Measurements from ENCODE around the gene PRSS8.

Gene PRSS8

GRCh38 chr16:31135535-31136286, at the start of gene PRSS8:
TSS of gene PRSS8 (minus strand) at chr16:31135727. CDS start at chr16:31135498, 229 bp downstream.
- peaks cover 16% of the 10 kb centered on the region for H3K4me1 Mint-ChIP-seq

DNA sequence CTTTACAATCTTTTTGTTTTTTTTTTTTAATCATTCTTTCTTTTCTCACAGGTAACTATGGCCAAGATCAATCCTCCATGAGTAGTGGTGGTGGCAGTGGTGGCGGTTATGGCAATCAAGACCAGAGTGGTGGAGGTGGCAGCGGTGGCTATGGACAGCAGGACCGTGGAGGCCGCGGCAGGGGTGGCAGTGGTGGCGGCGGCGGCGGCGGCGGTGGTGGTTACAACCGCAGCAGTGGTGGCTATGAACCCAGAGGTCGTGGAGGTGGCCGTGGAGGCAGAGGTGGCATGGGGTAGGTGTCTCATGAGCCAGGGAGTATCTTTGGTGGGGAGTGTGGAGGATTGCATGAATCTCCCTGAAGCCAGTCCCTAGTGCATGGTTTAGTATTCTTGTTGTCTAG, 49.4 kb upstream of the PRSS8 start:
- peak overlapping the region; percentile 17 to 47 (median 27) for H3K4me3 Mint-ChIP-seq
- H3K9me3 Mint-ChIP-seq: no peaks in the 10 kb centered on the region
- no peak overlapping the region for H3K27ac Mint-ChIP-seq
- H3K27me3 Mint-ChIP-seq (ENCODE audit: low read depth): no peaks in the 10 kb centered on the region
- H3K36me3 Mint-ChIP-seq (ENCODE audit: low read depth): peaks cover 84% of the 10 kb centered on the region
- TF ChIP-seq, protein P1, sequence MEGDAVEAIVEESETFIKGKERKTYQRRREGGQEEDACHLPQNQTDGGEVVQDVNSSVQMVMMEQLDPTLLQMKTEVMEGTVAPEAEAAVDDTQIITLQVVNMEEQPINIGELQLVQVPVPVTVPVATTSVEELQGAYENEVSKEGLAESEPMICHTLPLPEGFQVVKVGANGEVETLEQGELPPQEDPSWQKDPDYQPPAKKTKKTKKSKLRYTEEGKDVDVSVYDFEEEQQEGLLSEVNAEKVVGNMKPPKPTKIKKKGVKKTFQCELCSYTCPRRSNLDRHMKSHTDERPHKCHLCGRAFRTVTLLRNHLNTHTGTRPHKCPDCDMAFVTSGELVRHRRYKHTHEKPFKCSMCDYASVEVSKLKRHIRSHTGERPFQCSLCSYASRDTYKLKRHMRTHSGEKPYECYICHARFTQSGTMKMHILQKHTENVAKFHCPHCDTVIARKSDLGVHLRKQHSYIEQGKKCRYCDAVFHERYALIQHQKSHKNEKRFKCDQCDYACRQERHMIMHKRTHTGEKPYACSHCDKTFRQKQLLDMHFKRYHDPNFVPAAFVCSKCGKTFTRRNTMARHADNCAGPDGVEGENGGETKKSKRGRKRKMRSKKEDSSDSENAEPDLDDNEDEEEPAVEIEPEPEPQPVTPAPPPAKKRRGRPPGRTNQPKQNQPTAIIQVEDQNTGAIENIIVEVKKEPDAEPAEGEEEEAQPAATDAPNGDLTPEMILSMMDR (IDR thresholded peaks at IDR 0.05; ENCODE audit: unreplicated experiment in 3 of 3): no peak
- H3K4me1 Mint-ChIP-seq: peaks cover 31% of the 10 kb centered on the region

More at GRCh38 chr16:31135535-31136286, at the start of gene PRSS8:
- H3K9me3 Mint-ChIP-seq: no peaks in the 10 kb centered on the region
- H3K4me3 Mint-ChIP-seq: peak within 1 kb of the TSS; percentile 61 to 83 (median 81)
- H3K27me3 Mint-ChIP-seq (ENCODE audit: low read depth): no peaks in the 10 kb centered on the region
- peak within 1 kb of the TSS; percentile 51 to 61 (median 55) for H3K27ac Mint-ChIP-seq
- H3K36me3 Mint-ChIP-seq (ENCODE audit: low read depth): peaks cover 16% of the 10 kb centered on the region
- TF ChIP-seq, protein P1 (IDR thresholded peaks at IDR 0.05; ENCODE audit: unreplicated experiment in 3 of 3): no peak

DNA sequence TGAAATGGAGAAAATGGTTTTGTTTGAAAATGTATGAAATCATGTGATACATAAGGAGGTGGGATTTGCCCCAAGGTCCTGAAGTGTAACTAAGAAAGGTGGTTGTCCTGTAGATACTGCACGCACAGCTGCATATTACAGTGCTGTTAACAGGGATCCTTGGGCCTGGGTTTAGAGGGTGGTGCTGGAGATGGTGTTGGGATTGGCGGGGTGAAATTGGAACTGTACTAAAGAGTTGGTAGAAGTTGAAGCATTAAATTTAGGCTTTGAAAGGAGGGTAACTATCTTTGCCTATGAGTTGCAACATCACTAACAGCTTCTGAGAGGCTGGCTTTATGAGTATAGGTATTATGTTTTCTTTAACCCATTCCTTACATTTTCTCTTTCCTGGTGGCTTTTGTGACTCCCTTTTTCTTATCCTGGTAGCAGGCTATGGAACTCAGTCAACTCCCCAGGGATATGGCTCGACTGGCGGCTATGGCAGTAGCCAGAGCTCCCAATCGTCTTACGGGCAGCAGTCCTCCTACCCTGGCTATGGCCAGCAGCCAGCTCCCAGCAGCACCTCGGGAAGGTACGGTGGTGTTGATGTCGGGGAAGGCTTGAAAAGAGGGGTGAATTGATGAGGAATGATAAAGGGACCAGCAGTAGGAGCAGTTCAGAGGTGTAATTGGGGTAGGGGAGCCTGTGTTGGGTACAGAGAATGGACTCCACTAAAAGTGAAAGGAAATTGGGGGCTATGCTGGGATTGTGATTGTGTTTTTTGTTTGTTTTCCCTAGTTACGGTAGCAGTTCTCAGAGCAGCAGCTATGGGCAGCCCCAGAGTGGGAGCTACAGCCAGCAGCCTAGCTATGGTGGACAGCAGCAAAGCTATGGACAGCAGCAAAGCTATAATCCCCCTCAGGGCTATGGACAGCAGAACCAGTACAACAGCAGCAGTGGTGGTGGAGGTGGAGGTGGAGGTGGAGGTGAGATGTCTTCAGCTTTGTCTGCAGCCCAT, 48.2 kb upstream of the PRSS8 start:
- TF ChIP-seq, protein P1 (IDR thresholded peaks at IDR 0.05; ENCODE audit: unreplicated experiment in 3 of 3): no peak
- peaks cover 73% of the 10 kb centered on the region for H3K36me3 Mint-ChIP-seq (ENCODE audit: low read depth)
- peaks cover 31% of the 10 kb centered on the region for H3K4me1 Mint-ChIP-seq
- H3K9me3 Mint-ChIP-seq: no peaks in the 10 kb centered on the region
- H3K4me3 Mint-ChIP-seq: peak overlapping the region; percentile 60 to 95 (median 94)
- H3K27me3 Mint-ChIP-seq (ENCODE audit: low read depth): no peaks in the 10 kb centered on the region
- H3K27ac Mint-ChIP-seq: no peak overlapping the region

- Mint-ChIP-seq H3K9me3 (no peaks in the 10 kb centered on the region), H3K27ac (peak overlapping the region in 2 of 3 experiments; percentile 52 to 77), H3K27me3 (ENCODE audit: low read depth) (no peaks in the 10 kb centered on the region), H3K4me1 (peaks cover 31% of the 10 kb centered on the region), H3K36me3 (ENCODE audit: low read depth) (peaks cover 59% of the 10 kb centered on the region), H3K4me3 (peak overlapping the region; percentile 94 to 95 (median 95))
- TF ChIP-seq, protein P1 (IDR thresholded peaks at IDR 0.05; ENCODE audit: unreplicated experiment in 3 of 3): no peak
Observed at GRCh38 chr16:31182391-31182790, 46.9 kb upstream of the PRSS8 start.

GRCh38 chr16:31181102-31181830, 45.7 kb upstream of the PRSS8 start:
- TF ChIP-seq, protein P1 (IDR thresholded peaks at IDR 0.05; ENCODE audit: unreplicated experiment in 3 of 3): no peak
- H3K36me3 Mint-ChIP-seq (ENCODE audit: low read depth): peaks cover 48% of the 10 kb centered on the region
- H3K4me1 Mint-ChIP-seq: peaks cover 31% of the 10 kb centered on the region
- no peaks in the 10 kb centered on the region for H3K27me3 Mint-ChIP-seq (ENCODE audit: low read depth)
- peak overlapping the region; percentile 100 for H3K27ac Mint-ChIP-seq
- peak overlapping the region; percentile 94 to 95 (median 95) for H3K4me3 Mint-ChIP-seq
- no peaks in the 10 kb centered on the region for H3K9me3 Mint-ChIP-seq

Data from nephron (organoid).